Keratinocyte (primary cell): ENCODE measurements around the gene PIGX.

ENCODE experiments used
- CTCF ChIP-seq, 3 experiments: IDR thresholded peaks in 1 of 3; conservative IDR thresholded peaks in 1 of 3; optimal IDR thresholded peaks in 1 of 3; 2 replicates in 2 of 3; 3 replicates in 1 of 3; pipeline versions ENCODE3 to v1.5.1; 2011; ENCODE audit warnings: low read length in 3 of 3, mild to moderate bottlenecking in 3 of 3, moderate library complexity in 2 of 3, control low read depth in 1 of 3, inconsistent platforms in 1 of 3; ENCODE audit not compliant: insufficient read depth in 2 of 3; ENCODE audit errors: extremely low read depth in 1 of 3
- EZH2 ChIP-seq: IDR thresholded peaks from one replicate; pipeline ENCODE4 v1.6.1; 2012; ENCODE audit warnings: inconsistent platforms, mild to moderate bottlenecking, low read length, moderate library complexity

DNA sequence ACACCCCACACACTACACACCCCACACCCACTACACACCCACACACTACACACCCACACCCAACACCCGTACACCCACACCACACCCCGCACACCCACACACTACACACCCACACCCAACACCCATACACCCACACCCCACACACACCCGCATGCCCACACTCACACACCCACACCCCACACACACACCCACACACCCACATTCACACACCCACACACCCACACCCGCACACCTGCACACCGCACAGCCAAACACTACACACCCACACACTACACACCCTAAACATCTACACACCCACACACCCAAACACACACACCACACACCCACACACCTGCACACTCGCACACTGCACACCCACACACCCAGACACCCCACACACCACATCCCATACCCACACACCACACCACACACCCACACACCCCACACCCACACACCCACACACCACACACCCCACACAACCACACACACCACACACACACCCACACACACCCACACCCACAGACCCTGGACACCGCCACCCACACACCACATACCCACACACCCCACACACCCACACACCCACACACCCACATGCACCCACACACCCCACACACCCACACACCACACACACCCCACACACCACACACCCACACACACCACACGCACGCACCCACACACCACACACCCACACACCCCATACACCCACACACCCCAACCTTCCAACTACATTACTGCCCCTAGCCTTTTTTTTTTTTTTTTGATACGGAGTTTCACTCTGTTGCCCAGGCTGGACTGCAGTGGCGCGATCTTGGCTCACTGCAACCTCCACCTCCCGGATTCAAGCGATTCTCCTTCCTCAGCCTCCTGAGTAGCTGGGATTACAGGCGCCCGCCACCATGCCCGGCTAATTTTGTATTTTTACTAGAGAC, 17.0 kb upstream of the PIGX start:
- no peak for TF ChIP-seq EZH2
- TF ChIP-seq CTCF (optimal IDR thresholded peaks at IDR 0.05 in 1 of 3, IDR thresholded peaks at IDR 0.05 in 1 of 3, conservative IDR thresholded peaks at IDR 0.05 in 1 of 3; ENCODE audit: extremely low read depth in 1 of 3, insufficient read depth in 2 of 3, low read length in 3 of 3) = no peak
